ENCODE measurements around the gene MSLN.

DNA sequence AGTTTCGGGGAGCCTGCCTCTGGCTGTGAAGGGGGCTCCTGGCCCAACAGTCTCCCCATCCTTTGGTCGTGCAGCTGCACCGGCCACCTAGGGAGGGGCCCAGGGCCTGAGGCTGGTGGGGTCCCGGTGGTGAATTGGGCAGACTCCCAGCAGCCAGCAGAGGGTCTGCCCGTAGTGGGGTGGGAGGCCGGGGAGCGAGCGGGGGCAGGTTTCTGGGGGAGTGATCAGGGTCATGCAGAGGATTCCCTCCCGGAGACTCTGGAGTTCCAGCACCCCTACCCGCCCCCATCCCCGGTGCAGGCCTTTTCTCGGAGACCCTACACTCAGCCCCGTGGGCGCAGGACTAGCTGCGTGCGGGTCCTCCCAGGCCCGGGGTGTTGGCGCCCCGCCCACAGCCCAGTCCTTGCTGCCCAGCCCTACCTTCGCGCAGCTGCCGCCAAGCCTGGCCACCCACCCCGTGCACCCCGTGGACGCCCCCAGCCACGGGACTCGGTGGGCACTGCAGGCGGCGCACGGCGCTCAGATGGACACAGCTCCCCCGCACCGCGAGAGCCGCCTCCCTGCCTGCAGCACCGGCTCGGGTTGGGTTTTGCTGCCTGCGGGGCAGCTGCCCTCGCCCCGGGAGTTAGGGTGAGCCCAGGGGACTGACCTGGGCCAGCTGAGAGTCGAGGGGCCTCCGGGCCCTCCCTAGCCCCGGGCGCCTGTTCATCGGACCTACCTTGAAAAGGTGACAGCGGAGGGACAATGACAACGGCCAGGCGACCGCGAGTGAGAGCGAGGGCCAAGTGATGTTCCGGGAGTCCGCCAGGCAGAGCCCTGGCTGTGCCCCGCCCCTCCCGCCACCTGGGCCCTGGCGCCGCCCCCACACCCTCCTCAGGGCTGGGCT lies 39.7 kb downstream of the MSLN start, which contains the start of gene GNG13:
- TF ChIP-seq, protein P1, sequence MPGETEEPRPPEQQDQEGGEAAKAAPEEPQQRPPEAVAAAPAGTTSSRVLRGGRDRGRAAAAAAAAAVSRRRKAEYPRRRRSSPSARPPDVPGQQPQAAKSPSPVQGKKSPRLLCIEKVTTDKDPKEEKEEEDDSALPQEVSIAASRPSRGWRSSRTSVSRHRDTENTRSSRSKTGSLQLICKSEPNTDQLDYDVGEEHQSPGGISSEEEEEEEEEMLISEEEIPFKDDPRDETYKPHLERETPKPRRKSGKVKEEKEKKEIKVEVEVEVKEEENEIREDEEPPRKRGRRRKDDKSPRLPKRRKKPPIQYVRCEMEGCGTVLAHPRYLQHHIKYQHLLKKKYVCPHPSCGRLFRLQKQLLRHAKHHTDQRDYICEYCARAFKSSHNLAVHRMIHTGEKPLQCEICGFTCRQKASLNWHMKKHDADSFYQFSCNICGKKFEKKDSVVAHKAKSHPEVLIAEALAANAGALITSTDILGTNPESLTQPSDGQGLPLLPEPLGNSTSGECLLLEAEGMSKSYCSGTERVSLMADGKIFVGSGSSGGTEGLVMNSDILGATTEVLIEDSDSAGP (CRISPR knock-in tag; IDR thresholded peaks at IDR 0.05), result no peak
- TF ChIP-seq ETV6 (IDR thresholded peaks at IDR 0.05; ENCODE audit: borderline replicate concordance in 1 of 2, low read depth in 2 of 2, low read length in 1 of 2), result no peak
- TF ChIP-seq ETV6 (CRISPR knock-in tag; IDR thresholded peaks at IDR 0.05; ENCODE audit: borderline replicate concordance), result no peak
- TF ChIP-seq, protein P2, sequence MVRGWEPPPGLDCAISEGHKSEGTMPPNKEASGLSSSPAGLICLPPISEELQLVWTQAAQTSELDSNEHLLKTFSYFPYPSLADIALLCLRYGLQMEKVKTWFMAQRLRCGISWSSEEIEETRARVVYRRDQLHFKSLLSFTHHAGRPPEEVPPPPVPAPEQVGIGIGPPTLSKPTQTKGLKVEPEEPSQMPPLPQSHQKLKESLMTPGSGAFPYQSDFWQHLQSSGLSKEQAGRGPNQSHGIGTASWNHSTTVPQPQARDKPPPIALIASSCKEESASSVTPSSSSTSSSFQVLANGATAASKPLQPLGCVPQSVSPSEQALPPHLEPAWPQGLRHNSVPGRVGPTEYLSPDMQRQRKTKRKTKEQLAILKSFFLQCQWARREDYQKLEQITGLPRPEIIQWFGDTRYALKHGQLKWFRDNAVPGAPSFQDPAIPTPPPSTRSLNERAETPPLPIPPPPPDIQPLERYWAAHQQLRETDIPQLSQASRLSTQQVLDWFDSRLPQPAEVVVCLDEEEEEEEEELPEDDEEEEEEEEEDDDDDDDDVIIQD (CRISPR knock-in tag; IDR thresholded peaks at IDR 0.05), result no peak
